Skeletal muscle satellite cell (primary cell): ENCODE results near the gene USP1.
A peak's percentile ranks its signal among the peaks of the same experiment; 100 is the strongest.

Source experiments
- H3K27me3 ChIP-seq: 2 replicates; pipeline ENCODE4 v1.7.0; 2013; ENCODE audit warnings: low read length; ENCODE audit not compliant: control insufficient read depth, insufficient read depth
- H3K36me3 ChIP-seq: 2 replicates; pipeline ENCODE4 v1.7.0; 2013; ENCODE audit warnings: mild to moderate bottlenecking, control low read depth, low read length; ENCODE audit not compliant: insufficient read depth
- H3K4me1 ChIP-seq: 2 replicates; pipeline ENCODE4 v1.7.0; 2013; ENCODE audit warnings: low read length; ENCODE audit not compliant: control insufficient read depth, insufficient read depth
- H3K4me2 ChIP-seq: 2 replicates; pipeline ENCODE4 v1.7.0; 2013; ENCODE audit warnings: mild to moderate bottlenecking, low read length
- H3K4me3 ChIP-seq: 2 replicates; pipeline ENCODE4 v1.7.0; 2013; ENCODE audit warnings: low read length
- H3K9ac ChIP-seq: 2 replicates; pipeline ENCODE4 v1.7.0; 2013; ENCODE audit warnings: mild to moderate bottlenecking, low read depth, low read length, moderate library complexity
- H3K9me3 ChIP-seq: replicated peaks from 2 replicates; pipeline ENCODE4 v1.7.0; 2013; ENCODE audit warnings: mild to moderate bottlenecking, control low read depth, low read length

Gene USP1

GRCh38 chr1:62405247-62405646 lies 31.6 kb upstream of the USP1 start:
- H3K36me3 ChIP-seq = no peaks in the 10 kb centered on the region
- no peak overlapping the region for H3K9ac ChIP-seq
- H3K4me3 ChIP-seq = no peak overlapping the region
- no peaks in the 10 kb centered on the region for H3K9me3 ChIP-seq
- no peak overlapping the region for H3K4me2 ChIP-seq
- H3K27me3 ChIP-seq = no peaks in the 10 kb centered on the region
- H3K4me1 ChIP-seq = no peaks in the 10 kb centered on the region

- no peak overlapping the region for H3K4me3 ChIP-seq
- H3K4me1 ChIP-seq = no peaks in the 10 kb centered on the region
- H3K9ac ChIP-seq = no peak overlapping the region
- no peaks in the 10 kb centered on the region for H3K36me3 ChIP-seq
- H3K9me3 ChIP-seq = no peaks in the 10 kb centered on the region
- H3K4me2 ChIP-seq = no peak overlapping the region
- no peaks in the 10 kb centered on the region for H3K27me3 ChIP-seq
These were observed 30.3 kb upstream of the USP1 start for GRCh38 chr1:62406576-62406975.

- Histone ChIP-seq H3K4me2 (no peak overlapping the region), H3K9me3 (no peaks in the 10 kb centered on the region), H3K9ac (no peak overlapping the region), H3K36me3 (no peaks in the 10 kb centered on the region), H3K4me3 (no peak overlapping the region), H3K4me1 (no peaks in the 10 kb centered on the region), H3K27me3 (no peaks in the 10 kb centered on the region)
These were observed 29.3 kb upstream of the USP1 start for GRCh38 chr1:62407398-62408009.

GRCh38 chr1:62415687-62416086 lies 21.2 kb upstream of the USP1 start:
- H3K27me3 ChIP-seq = no peaks in the 10 kb centered on the region
- H3K9ac ChIP-seq = no peak overlapping the region
- no peak overlapping the region for H3K4me3 ChIP-seq
- no peaks in the 10 kb centered on the region for H3K4me1 ChIP-seq
- H3K4me2 ChIP-seq = no peak overlapping the region
- H3K36me3 ChIP-seq = no peaks in the 10 kb centered on the region
- no peaks in the 10 kb centered on the region for H3K9me3 ChIP-seq

- Histone ChIP-seq H3K4me1 (no peaks in the 10 kb centered on the region), H3K9ac (no peak overlapping the region), H3K4me2 (peak overlapping the region; percentile 15), H3K4me3 (no peak overlapping the region), H3K36me3 (no peaks in the 10 kb centered on the region), H3K27me3 (no peaks in the 10 kb centered on the region), H3K9me3 (no peaks in the 10 kb centered on the region)
These were observed 19.4 kb upstream of the USP1 start for GRCh38 chr1:62417351-62417999.

GRCh38 chr1:62420214-62420613 lies 16.6 kb upstream of the USP1 start:
- H3K9ac ChIP-seq = no peak overlapping the region
- H3K4me3 ChIP-seq = no peak overlapping the region
- H3K36me3 ChIP-seq = no peaks in the 10 kb centered on the region
- H3K27me3 ChIP-seq = no peaks in the 10 kb centered on the region
- H3K9me3 ChIP-seq = no peaks in the 10 kb centered on the region
- peaks cover 7% of the 10 kb centered on the region for H3K4me1 ChIP-seq
- H3K4me2 ChIP-seq = no peak overlapping the region

GRCh38 chr1:62423580-62424242 lies 13.1 kb upstream of the USP1 start:
- H3K4me3 ChIP-seq = no peak overlapping the region
- no peak overlapping the region for H3K9ac ChIP-seq
- no peak overlapping the region for H3K4me2 ChIP-seq
- H3K4me1 ChIP-seq = peaks cover 7% of the 10 kb centered on the region
- no peaks in the 10 kb centered on the region for H3K27me3 ChIP-seq
- no peaks in the 10 kb centered on the region for H3K9me3 ChIP-seq
- no peaks in the 10 kb centered on the region for H3K36me3 ChIP-seq

GRCh38 chr1:62424411-62424810 lies 12.4 kb upstream of the USP1 start:
- Histone ChIP-seq H3K36me3 (no peaks in the 10 kb centered on the region), H3K9ac (no peak overlapping the region), H3K4me2 (peak overlapping the region; percentile 23), H3K27me3 (peaks cover 2% of the 10 kb centered on the region), H3K9me3 (no peaks in the 10 kb centered on the region), H3K4me1 (peaks cover 7% of the 10 kb centered on the region), H3K4me3 (no peak overlapping the region)

- H3K36me3 ChIP-seq = no peaks in the 10 kb centered on the region
- H3K4me2 ChIP-seq = no peak overlapping the region
- H3K9ac ChIP-seq = no peak overlapping the region
- H3K4me1 ChIP-seq = peaks cover 7% of the 10 kb centered on the region
- peaks cover 2% of the 10 kb centered on the region for H3K27me3 ChIP-seq
- no peak overlapping the region for H3K4me3 ChIP-seq
- no peaks in the 10 kb centered on the region for H3K9me3 ChIP-seq
These were observed 11.8 kb upstream of the USP1 start for GRCh38 chr1:62425041-62425440.

GRCh38 chr1:62426237-62426636 lies 10.6 kb upstream of the USP1 start:
- H3K36me3 ChIP-seq = no peaks in the 10 kb centered on the region
- H3K9me3 ChIP-seq = no peaks in the 10 kb centered on the region
- H3K9ac ChIP-seq = no peak overlapping the region
- H3K4me3 ChIP-seq = no peak overlapping the region
- H3K4me1 ChIP-seq = peaks cover 7% of the 10 kb centered on the region
- H3K27me3 ChIP-seq = peaks cover 6% of the 10 kb centered on the region
- no peak overlapping the region for H3K4me2 ChIP-seq

GRCh38 chr1:62426794-62427193 lies 10.1 kb upstream of the USP1 start:
- no peaks in the 10 kb centered on the region for H3K36me3 ChIP-seq
- H3K9me3 ChIP-seq = no peaks in the 10 kb centered on the region
- peaks cover 7% of the 10 kb centered on the region for H3K4me1 ChIP-seq
- H3K9ac ChIP-seq = no peak overlapping the region
- H3K4me3 ChIP-seq = no peak overlapping the region
- H3K27me3 ChIP-seq = peaks cover 6% of the 10 kb centered on the region
- no peak overlapping the region for H3K4me2 ChIP-seq

GRCh38 chr1:62428351-62428750 lies 8.5 kb upstream of the USP1 start:
- Histone ChIP-seq H3K27me3 (peaks cover 6% of the 10 kb centered on the region), H3K4me2 (no peak overlapping the region), H3K9ac (no peak overlapping the region), H3K4me3 (no peak overlapping the region), H3K36me3 (no peaks in the 10 kb centered on the region), H3K9me3 (no peaks in the 10 kb centered on the region), H3K4me1 (peaks cover 7% of the 10 kb centered on the region)
